ENCODE data around the gene BLCAP. TPM values are rescaled to one million over a fixed set of nuclear protein-coding genes. Genes with fewer than 3 reads are reported as not detected.

Gene BLCAP
- total RNA-seq, 8 experiments from 2014 or later = 43.1 to 144 (median 89.7) TPM

GRCh38 chr20:37537505-37537904 lies 9.8 kb upstream of the BLCAP start:
- WGBS, 10 experiments = 20 to 100% (median 93%) methylated on average over 1 of the region's 1 CpG; no CpG with 5 or more reads in 4 of the 10 experiments
- Histone ChIP-seq H3K4me1 (replicated peaks in 1 of 2) (peaks cover 4 to 12% of the 10 kb centered on the region in 2 donors), H3K4me3 (no peak overlapping the region), H3K27ac (no peak overlapping the region)
- in situ Hi-C loops (cut with MboI; ENCODE audit: low pct_unique_long_range_greater_than_20kb in 2 of 9, low sequenced_read_pairs in 9 of 9, unreplicated experiment in 9 of 9) = loop anchor here (5.0 to 25.0 kb wide), 8 partner anchors 150 to 343 kb away; partner anchors contain the start of genes GHRH (in 3 of the 9) and MANBAL (in 1 of the 9)
- ATAC-seq (replicated peaks in 6 of 8) = no peak

- H3K4me1 ChIP-seq (replicated peaks in 1 of 2) = peaks cover 2 to 4% of the 10 kb centered on the region in 2 donors
- no peak overlapping the region for H3K4me3 ChIP-seq
- ATAC-seq (replicated peaks in 6 of 8) = no peak
- H3K27ac ChIP-seq = no peak overlapping the region
- 0 to 89% (median 55%) methylated on average over 1 to 8 of the region's 10 CpGs; no CpG with 5 or more reads in 2 of the 10 experiments for WGBS, 10 experiments
- in situ Hi-C loops (cut with MboI; ENCODE audit: low pct_unique_long_range_greater_than_20kb in 2 of 9, low sequenced_read_pairs in 9 of 9, unreplicated experiment in 9 of 9) = loop anchor here (5.0 to 25.0 kb wide), 8 partner anchors 148 to 341 kb away; partner anchors contain the start of genes GHRH (in 3 of the 9) and MANBAL (in 1 of the 9)
These were observed 7.9 kb upstream of the BLCAP start for GRCh38 chr20:37535443-37536132.

GRCh38 chr20:37534401-37535157 lies 6.9 kb upstream of the BLCAP start:
- peak; percentile 86 to 97 (median 94) for ATAC-seq (replicated peaks in 6 of 8)
- in situ Hi-C loops (cut with MboI; ENCODE audit: low pct_unique_long_range_greater_than_20kb in 2 of 9, low sequenced_read_pairs in 9 of 9, unreplicated experiment in 9 of 9) = loop anchor here (5.0 to 25.0 kb wide), 8 partner anchors 147 to 340 kb away; partner anchors contain the start of genes GHRH (in 3 of the 9) and MANBAL (in 1 of the 9)
- 0 to 77% (median 40%) methylated on average over 1 to 6 of the region's 6 CpGs; no CpG with 5 or more reads in 4 of the 10 experiments for WGBS, 10 experiments
- no peak overlapping the region for H3K27ac ChIP-seq
- no peak overlapping the region for H3K4me3 ChIP-seq
- H3K4me1 ChIP-seq (replicated peaks in 1 of 2) = peaks cover 2 to 4% of the 10 kb centered on the region in 2 donors

GRCh38 chr20:37533154-37533715 lies 5.6 kb upstream of the BLCAP start:
- Histone ChIP-seq H3K4me1 (replicated peaks in 1 of 2) (peaks cover 6 to 7% of the 10 kb centered on the region in 2 donors), H3K27ac (no peak overlapping the region), H3K4me3 (no peak overlapping the region)
- in situ Hi-C loops (cut with MboI; ENCODE audit: low pct_unique_long_range_greater_than_20kb in 2 of 9, low sequenced_read_pairs in 9 of 9, unreplicated experiment in 9 of 9) = loop anchor here in 8 of 9 experiments (10.0 to 25.0 kb wide), 7 partner anchors 146 to 338 kb away; partner anchors contain the start of genes GHRH (in 3 of the 8) and MANBAL (in 1 of the 8)
- 8 to 78% (median 41%) methylated on average over 1 to 2 of the region's 2 CpGs; no CpG with 5 or more reads in 2 of the 10 experiments for WGBS, 10 experiments
- ATAC-seq (replicated peaks in 6 of 8) = no peak

- in situ Hi-C loops (cut with MboI; ENCODE audit: low pct_unique_long_range_greater_than_20kb in 2 of 9, low sequenced_read_pairs in 9 of 9, unreplicated experiment in 9 of 9) = loop anchor here in 8 of 9 experiments (10.0 to 25.0 kb wide), 7 partner anchors 145 to 337 kb away; partner anchors contain the start of genes GHRH (in 3 of the 8) and MANBAL (in 1 of the 8)
- no peak overlapping the region for H3K27ac ChIP-seq
- H3K4me1 ChIP-seq (replicated peaks in 1 of 2) = peaks cover 6 to 7% of the 10 kb centered on the region in 2 donors
- ATAC-seq (replicated peaks in 6 of 8) = no peak
- no peak overlapping the region for H3K4me3 ChIP-seq
- 60 to 100% (median 92%) methylated on average over 1 to 2 of the region's 3 CpGs; no CpG with 5 or more reads in 6 of the 10 experiments for WGBS, 10 experiments
These were observed 4.2 kb upstream of the BLCAP start for GRCh38 chr20:37531856-37532255.

- H3K4me1 ChIP-seq (replicated peaks in 1 of 2) = peaks cover 15% of the 10 kb centered on the region in 2 donors
- no peak overlapping the region for H3K27ac ChIP-seq
- in situ Hi-C loops (cut with MboI; ENCODE audit: low pct_unique_long_range_greater_than_20kb in 2 of 9, low sequenced_read_pairs in 9 of 9, unreplicated experiment in 9 of 9) = loop anchor here in 8 of 9 experiments (10.0 to 25.0 kb wide), 7 partner anchors 143 to 336 kb away; partner anchors contain the start of genes GHRH (in 3 of the 8) and MANBAL (in 1 of the 8)
- no peak for ATAC-seq (replicated peaks in 6 of 8)
- H3K4me3 ChIP-seq = no peak overlapping the region
- WGBS, 10 experiments = 0 to 88% (median 73%) methylated on average over 1 to 2 of the region's 2 CpGs; no CpG with 5 or more reads in 2 of the 10 experiments
These were observed 3.0 kb upstream of the BLCAP start for GRCh38 chr20:37530696-37531095.

GRCh38 chr20:37529968-37530600 lies 2.4 kb upstream of the BLCAP start:
- Histone ChIP-seq H3K4me3 (no peak overlapping the region), H3K27ac (no peak overlapping the region), H3K4me1 (replicated peaks in 1 of 2) (peaks cover 17 to 18% of the 10 kb centered on the region in 2 donors)
- 70 to 100% (median 87%) methylated on average over 2 to 8 of the region's 10 CpGs; no CpG with 5 or more reads in 2 of the 10 experiments for WGBS, 10 experiments
- ATAC-seq (replicated peaks in 6 of 8) = no peak
- in situ Hi-C loops (cut with MboI; ENCODE audit: low pct_unique_long_range_greater_than_20kb in 2 of 9, low sequenced_read_pairs in 9 of 9, unreplicated experiment in 9 of 9) = loop anchor here in 8 of 9 experiments (10.0 to 25.0 kb wide), 8 partner anchors 135 to 335 kb away; partner anchors contain the start of genes GHRH (in 3 of the 8) and MANBAL (in 1 of the 8)

- no peak for ATAC-seq (replicated peaks in 6 of 8)
- 56 to 93% (median 70%) methylated on average over 1 to 8 of the region's 8 CpGs for WGBS, 10 experiments
- in situ Hi-C loops (cut with MboI; ENCODE audit: low pct_unique_long_range_greater_than_20kb in 2 of 9, low sequenced_read_pairs in 9 of 9, unreplicated experiment in 9 of 9) = loop anchor here in 5 of 9 experiments (10.0 to 25.0 kb wide), 5 partner anchors 135 to 335 kb away; partner anchors contain the start of gene GHRH (in 3 of the 5)
- Histone ChIP-seq H3K4me1 (replicated peaks in 1 of 2) (peaks cover 17 to 25% of the 10 kb centered on the region in 2 donors), H3K4me3 (no peak overlapping the region), H3K27ac (no peak overlapping the region)
These were observed 1.7 kb upstream of the BLCAP start for GRCh38 chr20:37529214-37529967.

- in situ Hi-C loops (cut with MboI; ENCODE audit: low pct_unique_long_range_greater_than_20kb in 2 of 9, low sequenced_read_pairs in 9 of 9, unreplicated experiment in 9 of 9) = loop anchor here in 5 of 9 experiments (10.0 to 25.0 kb wide), 5 partner anchors 134 to 334 kb away; partner anchors contain the start of gene GHRH (in 3 of the 5)
- H3K4me1 ChIP-seq (replicated peaks in 1 of 2) = peaks cover 20 to 28% of the 10 kb centered on the region in 2 donors
- 0 to 100% (median 58%) methylated on average over 1 to 8 of the region's 10 CpGs for WGBS, 10 experiments
- H3K27ac ChIP-seq = peak overlapping the region; percentile 95 to 99
- ATAC-seq (replicated peaks in 6 of 8) = peak in 3 of 8 experiments; percentile 5 to 9 (median 6)
- H3K4me3 ChIP-seq = peak overlapping the region; percentile 52 to 93 (median 79)
These were observed 954 bp upstream of the BLCAP start for GRCh38 chr20:37528446-37529213.

GRCh38 chr20:37526839-37527637 lies 638 bp downstream of the BLCAP start:
- Histone ChIP-seq H3K4me1 (replicated peaks in 1 of 2) (peaks cover 20 to 35% of the 10 kb centered on the region in 2 donors), H3K4me3 (peak overlapping the region; percentile 52 to 93 (median 79)), H3K27ac (peak overlapping the region; percentile 95 to 99)
- in situ Hi-C loops (cut with MboI; ENCODE audit: low pct_unique_long_range_greater_than_20kb in 2 of 9, low sequenced_read_pairs in 9 of 9, unreplicated experiment in 9 of 9) = loop anchor here in 5 of 9 experiments (10.0 to 25.0 kb wide), 5 partner anchors 132 to 332 kb away; partner anchors contain the start of gene GHRH (in 3 of the 5)
- WGBS, 10 experiments = 0 to 4% (median 0%) methylated on average over 2 to 10 of the region's 28 CpGs; no CpG with 5 or more reads in 3 of the 10 experiments
- ATAC-seq (replicated peaks in 6 of 8) = peak in 6 of 8 experiments; percentile 2 to 17 (median 8)

Data from motor neuron (in vitro differentiated cells).